GM18907 (cell line): Measurements from ENCODE around the gene COX14.
"Not testable (repeated sequence)": the region's sequence is repeated elsewhere in the genome, so short reads cannot be mapped to it uniquely, and the experiment has no call there.

Experiments used
- ATAC-seq: cut with Tn5 transposase; IDR thresholded peaks from one replicate; pipeline ENCODE4 v1.9.1; 2021; ENCODE audit warnings: mild to moderate bottlenecking, moderate library complexity; ENCODE audit not compliant: unreplicated experiment

The COX14 gene

DNA sequence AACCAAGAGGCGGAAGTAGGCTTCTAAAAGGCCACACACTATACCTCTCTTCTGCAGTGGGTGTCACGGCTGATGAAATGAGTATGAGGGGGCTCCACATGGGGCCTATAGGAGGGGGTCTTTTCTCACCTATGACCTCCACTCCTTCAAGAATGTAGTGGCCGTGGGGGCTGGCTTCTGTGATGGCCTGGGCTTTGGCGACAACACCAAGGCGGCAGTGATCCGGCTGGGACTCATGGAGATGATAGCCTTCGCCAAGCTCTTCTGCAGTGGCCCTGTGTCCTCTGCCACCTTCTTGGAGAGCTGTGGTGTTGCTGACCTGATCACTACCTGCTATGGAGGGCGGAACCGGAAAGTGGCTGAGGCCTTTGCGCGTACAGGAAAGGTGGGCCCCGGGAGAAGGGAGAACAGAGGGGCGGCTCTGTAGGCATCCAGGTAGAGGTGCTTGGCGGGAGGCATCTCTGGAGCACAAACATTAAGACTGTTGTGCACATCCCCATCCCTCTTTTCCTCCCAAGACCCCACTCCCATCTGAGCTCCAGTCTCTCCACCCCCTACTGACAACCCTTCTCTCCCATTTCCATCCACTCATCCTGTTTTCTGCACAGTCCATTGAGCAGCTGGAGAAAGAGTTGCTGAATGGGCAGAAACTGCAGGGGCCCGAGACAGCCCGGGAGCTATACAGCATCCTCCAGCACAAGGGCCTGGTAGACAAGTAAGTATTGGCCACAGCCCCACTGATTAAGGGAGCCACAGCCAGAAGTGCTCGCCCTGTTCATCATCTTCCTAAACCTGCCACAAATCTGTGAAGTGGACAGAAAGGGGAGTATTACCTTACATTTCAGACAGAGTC lies 4.4 kb upstream of the COX14 start:
- no peak for ATAC-seq

DNA sequence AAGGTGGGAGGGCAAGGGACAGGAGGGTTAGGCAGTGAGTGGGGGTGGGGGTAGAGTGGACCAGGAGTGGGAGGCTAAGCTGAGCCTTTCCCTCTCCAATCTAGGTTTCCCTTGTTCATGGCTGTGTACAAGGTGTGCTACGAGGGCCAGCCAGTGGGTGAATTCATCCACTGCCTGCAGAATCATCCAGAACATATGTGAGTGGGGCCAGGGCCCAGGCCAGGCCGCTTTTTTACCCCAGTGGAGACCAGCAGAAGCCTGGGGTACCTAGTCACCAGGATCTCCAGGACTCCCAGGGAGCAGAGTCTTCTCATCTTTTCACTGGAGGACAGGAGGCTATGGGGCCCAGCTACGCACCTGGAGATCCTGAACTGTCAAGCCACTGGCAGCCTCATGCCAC lies 2.7 kb upstream of the COX14 start:
- ATAC-seq: no peak

DNA sequence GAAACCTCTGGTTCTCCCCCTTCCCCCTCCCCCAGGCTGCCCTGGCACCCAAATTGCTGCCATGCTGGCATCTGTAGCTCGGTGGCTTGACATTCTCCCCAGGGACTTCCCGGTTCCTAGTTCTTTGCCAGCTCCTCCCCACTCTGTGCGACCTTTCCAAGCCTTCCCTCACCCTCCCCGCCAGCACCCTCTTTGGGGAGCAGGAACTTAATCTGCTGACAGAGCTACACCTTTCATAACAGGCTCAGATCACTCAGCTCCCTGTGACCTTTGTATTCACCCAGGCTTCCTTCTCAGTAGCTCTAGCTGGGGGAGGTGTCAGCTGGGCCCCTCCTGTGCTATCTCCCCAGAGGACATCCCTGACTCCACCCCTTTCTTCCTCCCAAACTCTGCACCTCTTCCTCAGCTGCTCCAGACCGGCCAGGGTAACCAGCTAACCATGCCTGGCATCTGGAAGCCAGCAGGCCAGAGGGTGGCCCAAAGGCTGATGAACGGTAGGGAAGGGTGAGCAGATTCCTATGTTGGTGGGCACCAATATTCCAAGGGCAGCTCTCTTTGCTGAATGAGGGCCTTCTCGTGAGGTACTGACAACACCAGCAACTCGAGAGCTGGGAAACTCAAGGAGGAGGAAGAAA lies 1.8 kb upstream of the COX14 start:
- no peak for ATAC-seq

DNA sequence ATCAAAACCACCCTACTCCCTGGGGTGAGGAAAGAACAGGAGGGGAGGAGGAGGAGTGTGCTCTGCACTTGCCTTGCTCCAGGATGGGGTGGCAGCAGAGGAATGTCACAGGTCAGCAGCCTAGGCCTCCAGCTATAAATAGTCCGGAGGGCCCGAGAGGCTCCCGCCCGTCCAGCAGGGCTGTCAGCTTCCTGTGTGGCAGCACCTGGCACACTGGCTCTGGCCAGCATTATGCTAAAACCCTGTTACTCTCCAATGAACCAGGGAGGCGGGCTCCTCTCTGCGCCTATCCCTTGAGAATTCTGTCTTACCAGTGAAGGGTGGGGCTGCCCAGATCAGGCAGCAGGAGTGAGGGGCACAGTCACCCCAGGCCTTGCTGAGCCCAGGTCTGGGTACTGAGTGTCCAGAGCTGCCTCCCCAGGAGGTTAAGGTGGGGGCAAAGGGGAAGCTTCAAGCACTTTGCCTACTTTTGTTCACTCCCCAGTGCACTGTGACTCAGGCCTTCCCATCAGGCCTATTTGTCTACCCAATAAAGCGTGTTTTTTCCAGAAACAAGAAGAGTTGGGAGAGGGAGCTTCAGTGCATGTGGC lies 1.2 kb upstream of the COX14 start:
- ATAC-seq: peak; percentile 23

DNA sequence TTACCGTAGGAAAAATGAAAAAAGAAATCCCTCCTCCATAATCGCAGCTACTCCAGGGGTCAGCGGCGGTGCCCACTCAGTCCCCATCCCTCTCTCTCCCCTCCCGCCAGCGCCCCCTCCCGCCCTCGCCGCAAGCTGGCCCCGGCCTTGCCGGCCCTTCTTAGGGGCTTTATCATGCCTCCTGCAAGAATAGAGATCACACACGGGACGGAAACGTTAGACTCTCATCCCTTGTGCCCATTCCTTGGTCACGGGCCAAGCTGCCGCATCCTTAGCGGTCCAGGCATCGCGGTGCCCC lies 692 bp upstream of the COX14 start:
- ATAC-seq: peak; percentile 4

DNA sequence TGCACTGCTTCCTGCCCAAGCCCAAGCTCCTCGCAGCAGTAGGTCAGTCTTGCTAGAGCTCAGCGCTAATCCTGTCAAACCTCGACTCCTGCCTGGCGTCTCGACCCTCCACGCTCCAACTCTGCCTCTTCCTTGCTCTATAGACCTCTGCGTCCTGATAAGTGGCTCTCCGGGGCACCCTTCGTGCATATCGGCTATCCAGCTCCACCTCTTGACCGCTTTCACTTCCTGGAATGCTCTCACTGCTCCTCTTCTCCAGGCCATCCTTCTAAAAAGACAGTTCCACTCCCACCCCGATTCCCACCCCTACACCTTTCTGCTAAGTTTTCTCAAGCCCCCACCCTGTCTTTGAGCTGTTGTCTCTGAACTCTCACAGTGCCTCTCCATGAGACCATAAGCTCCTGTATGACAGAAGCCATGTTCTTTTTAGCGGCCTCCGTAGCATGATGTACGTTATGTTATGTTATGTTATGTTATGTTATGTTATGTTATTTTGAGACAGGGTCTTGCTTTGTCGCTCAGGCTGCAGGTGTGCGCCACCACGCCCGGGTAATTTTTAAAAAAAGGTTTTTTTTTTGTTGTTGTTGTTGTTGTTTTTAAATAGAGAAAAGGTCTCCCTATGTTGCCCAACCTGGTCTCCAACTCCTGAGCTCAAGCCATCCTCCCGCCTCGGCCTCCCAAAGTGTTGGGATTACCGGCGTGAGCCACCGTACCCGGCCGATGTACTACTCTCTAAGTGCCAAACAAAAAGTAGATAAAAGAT lies 601 bp downstream of the COX14 start:
- ATAC-seq: no peak

DNA sequence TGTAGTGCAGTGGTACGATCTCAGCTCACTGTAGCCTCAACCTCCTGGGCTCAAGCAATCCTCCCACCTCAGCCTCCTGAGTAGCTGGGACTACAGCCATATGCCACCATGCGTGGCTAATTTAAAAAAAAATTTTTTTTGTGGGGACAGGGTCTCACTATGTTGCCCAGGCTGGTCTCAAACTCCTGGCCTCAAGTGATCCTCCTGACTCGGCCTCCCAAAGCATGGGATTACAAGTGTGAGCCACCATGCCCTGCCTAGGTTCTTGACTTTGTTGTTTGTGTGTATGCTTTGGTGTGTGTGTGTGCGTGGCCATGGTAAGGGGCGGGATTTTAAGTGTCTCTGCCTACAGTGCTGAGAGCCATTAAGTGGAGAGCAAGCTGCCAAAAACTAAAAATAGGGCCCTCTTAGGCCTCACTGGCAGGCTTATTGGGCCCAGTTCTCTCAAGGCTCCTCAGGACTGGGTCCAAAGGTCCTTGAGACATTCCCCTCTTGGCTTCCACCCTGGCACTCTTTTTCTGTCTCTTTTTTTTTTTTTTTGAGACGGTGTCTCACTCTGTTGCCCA lies 5.1 kb downstream of the COX14 start:
- ATAC-seq: no peak

DNA sequence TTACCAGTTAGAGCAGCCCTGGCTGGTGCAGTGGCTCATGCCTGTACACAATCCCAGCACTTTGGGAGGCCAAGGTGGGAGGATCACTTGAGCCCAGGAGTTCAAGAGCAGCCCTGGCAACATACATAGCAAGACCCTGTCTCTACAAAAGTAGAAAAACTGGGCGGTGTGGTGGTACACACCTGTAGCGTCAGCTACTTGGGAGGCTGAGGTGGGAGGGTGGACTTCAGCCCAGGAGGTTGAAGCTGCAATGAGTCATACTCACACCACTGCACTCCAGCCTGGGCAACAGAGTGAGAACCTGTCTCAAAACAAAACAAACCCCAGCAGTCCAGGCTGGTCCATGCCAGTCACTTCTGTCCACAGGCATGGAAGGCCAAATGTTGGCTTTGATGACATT lies 7.4 kb downstream of the COX14 start:
- no peak for ATAC-seq

DNA sequence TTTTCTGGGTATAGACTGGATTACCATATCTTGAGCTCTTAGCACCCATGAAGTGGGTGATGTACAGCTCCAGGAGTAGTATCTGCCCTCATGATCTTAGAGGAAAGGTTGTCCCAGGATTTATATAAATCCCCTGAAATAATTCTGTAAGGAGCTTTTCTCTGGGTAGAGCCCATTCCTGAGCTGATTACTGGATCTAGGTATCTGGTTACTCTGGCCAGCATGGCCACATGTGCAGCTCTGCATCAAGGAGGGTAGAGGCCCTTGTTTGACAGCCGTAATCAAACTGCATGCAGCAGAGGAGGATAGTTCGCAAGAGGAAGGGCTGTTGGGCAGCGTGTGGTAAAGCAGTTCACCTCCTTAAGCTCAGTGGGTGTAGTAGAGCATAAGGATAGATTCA lies 8.5 kb downstream of the COX14 start:
- no peak for ATAC-seq

DNA sequence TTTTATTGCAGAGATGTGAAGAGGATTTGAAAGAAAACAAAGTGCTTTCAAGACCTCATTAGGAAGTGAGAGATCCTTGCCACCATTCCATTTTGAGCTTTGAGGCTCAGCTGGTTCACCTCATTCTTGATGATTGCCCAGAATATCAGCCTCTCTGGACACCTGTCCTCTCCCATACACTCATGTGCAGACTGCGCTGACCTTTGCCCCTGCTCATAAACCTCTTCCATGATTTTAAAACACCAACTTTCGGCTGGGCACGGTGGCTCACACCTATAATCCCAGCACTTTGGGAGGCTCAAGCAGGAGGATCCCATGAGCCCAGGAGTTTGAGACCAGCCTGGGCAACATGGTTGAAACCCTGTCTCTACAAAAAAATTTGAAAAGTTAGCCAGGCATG lies 8.9 kb downstream of the COX14 start:
- no peak for ATAC-seq

DNA sequence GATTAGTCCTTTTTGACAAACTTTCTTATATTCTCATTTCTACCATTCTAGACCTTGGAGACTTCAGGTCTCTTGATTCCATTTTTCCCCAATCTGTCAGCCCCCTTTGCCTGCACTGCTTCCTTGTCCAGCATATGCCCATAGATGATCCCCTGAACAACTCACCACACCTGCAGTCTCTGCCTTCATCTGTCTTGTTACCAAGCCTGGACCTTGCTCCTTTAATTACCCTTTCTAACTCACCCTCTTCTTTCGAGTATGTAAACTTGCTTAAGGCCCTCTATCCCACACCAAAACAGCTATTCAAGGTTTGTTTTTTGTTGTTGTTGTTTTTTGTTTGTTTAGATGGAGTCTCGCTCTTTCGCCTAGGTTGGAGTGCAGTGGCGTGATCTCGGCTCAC lies 9.6 kb downstream of the COX14 start:
- ATAC-seq: no peak

DNA sequence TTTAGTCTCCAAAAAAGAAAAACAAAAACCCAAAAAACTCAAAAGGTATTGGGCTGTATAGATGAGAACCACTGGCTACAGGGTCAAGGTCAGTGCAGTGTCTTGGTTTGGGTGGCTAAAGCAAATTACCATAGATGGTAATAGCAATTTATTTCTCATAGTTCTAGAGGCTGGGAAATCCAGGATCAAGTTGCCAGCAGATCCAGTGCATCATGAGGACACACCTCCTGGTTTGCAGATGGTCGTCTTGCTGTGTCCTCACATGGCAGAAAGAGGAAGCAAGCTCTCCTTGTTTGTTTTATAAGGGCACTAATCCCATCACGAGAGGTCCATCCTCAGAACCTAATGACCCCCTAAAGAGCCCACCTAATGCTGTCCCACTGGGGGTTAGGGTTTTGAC lies 11.2 kb downstream of the COX14 start:
- no peak for ATAC-seq

DNA sequence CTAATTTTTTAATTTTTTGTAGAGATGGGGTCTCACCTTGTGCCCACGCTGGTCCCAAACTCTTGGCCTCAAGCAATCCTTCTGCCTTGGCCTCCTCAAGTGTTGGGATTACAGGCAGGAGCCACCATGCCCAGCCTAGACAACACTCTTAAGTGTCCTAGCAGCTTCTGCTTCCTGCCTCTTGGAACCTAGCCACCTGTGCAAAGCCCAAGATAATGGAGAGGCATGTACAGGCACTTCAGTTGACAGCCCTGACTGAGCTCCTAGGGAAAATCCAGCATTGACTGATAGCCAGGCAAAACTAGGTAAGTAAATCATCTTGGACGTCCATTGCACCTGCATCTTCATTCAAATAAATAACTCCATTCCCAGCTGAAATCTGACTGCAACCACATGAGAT lies 15.5 kb downstream of the COX14 start:
- no peak for ATAC-seq

DNA sequence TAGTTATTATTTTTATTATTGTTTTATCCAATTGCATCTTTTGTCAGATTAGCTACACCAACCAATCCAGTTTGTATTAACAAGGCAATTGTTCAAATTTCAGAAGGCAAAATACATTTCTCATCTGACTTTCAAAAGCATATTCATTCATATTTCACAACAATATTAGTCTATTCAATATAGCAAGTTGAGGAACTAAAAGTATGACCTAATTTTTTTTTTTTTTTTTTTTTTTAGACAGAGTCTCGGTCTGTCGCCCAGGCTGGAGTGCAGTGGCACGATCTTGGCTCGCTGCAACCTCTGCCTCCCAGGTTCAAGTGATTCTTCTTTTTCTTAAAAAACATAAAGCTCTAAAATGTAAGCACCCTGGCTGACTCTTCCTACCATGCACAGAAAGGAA lies 17.3 kb downstream of the COX14 start:
- ATAC-seq: no peak

DNA sequence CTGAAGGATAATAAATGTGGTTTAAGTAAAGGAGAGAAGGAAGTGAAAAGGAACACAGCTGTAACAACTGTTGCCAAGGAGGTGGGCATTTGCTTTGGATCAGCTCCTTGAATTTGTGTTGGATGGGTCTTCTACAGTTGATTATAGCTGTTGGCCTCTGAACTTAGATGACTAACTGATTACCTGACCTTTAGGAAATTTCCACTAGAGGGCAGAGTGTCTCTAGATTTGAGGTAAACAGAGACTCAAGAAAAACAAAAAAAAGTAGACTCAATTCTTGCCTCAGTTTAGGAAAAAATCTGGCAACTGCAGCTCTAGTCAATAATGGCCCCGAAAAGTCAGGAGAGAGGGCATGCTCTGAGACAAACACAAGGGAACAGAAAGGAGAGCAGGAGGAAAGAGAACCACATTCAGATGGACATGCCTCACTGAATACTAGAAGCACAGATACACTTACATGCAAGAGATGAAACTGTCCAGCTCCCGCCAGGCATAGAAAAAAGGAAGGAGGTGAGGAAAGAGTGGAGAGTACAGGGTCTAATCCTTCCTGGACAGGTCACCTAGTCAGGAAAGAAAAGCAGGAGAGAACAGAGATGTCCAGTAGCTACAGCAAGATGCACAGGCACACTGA lies 20.6 kb downstream of the COX14 start:
- ATAC-seq: no peak

DNA sequence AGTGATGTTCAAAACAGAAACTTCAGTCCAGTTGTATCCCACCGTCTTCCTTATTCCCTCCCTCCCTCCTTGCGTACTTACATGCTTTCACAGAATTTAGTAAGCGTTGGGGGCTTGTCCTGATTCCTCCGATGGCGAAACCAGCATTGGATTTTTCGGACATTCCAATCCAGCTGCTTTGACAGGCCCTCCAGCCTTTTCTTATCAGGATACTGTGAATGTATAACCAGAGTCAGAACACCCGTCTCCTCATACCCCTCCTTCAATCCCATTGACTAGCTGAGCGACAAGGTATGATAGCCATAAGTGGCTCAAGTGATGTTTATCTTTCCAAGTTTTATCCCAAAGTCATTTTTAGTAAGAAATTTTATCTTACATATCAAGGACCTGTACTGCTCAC lies 31.0 kb downstream of the COX14 start:
- no peak for ATAC-seq

DNA sequence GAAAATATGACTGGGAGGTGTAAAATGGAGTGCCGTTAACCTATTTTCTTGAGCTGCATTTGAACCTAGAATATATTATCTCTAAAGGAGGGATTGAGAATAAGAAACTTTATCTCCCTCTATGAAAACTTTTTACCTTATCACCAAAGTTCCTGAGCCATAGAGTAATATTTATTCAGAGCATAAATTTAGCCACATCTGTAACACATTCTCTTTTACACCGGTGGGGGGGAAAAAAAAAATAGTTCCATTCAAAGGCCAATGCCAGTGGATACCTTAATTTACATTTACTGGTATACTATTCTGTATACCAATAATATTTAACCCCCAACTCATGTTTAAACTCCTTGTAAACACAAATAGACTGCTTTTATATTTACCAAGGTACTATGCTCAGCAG lies 33.4 kb downstream of the COX14 start:
- no peak for ATAC-seq

DNA sequence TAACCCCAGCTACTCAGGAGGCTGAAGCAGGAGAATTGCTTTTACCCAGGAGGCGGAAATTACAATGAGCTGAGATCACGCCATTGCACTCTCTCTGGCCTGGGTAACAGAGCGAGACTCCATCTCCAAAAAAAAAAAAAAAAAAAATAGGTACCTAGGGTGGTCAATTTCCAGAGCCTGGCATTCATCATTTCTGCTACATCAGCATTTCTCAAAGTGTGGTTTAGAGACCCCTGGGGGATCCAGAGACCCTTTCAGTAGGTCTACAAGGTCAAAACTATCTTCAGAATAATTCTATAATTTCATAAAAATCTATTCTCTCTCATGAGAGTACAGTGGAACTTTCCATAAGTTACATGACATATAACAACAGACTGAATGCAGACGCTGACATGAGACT lies 35.2 kb downstream of the COX14 start:
- no peak for ATAC-seq

DNA sequence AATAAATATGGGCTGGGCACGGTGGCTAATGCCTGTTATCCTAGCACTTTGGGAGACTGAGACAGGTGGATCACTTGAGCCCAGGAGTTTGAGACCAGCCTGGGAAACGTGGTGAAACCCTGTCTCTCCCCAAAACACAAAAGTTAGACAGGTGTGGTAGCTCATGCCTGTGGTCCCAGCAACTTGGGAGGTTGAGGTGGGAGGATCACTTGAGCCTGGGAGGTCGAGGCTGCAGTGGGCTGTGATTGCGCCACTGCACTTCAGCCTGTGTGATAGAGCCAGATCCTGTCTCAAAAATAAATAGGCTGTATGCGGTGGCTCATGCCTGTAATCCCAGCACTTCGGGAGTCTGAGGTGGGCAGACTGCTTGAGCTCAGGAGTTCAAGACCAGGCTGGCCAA lies 36.0 kb downstream of the COX14 start:
- not testable (repeated sequence) for ATAC-seq

DNA sequence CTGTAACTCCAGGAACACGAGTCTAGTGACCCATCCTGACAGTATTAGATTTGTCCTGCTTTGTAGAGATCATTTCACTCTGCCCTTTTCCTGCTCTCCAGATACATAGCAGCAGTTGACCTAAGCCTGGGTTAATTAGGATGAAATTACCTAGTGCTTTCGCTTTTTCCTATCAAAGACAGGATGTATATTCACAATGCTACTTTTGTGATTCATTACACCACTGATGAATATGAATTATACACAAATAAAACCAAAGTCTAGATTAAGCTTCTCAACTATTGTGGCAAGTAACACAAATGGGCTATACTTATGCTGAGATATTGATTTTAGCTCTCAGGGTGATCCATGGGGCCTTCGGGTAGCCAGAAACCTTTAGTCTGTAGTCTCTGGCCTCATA lies 37.3 kb downstream of the COX14 start:
- ATAC-seq: no peak
